Coronary artery (tissue), 2 donors: Measurements from ENCODE around the gene RMI2.

ENCODE experiments used
- DNase-seq: peaks from one replicate; pipeline ENCODE4 v3.0.0-alpha.2; 2017; ENCODE audit warnings: low spot score
- H3K27ac ChIP-seq, 2 donors: fragments of 200-600 bp; sonication (generic); one replicate each; pipeline ENCODE4 v1.5.1; 2016 to 2019
- H3K4me3 ChIP-seq: fragments of 200-600 bp; sonication (generic); 2 replicates; pipeline ENCODE4 v1.5.1; 2016; ENCODE audit warnings: mild to moderate bottlenecking, moderate library complexity
- CTCF ChIP-seq: fragments of 200-600 bp; sonication (generic); IDR thresholded peaks from one replicate; pipeline ENCODE4 v1.5.1; 2019; ENCODE audit warnings: antibody characterized with exemption

Gene RMI2

GRCh38 chr16:11346700-11347319 lies 1.6 kb downstream of the RMI2 start:
- Histone ChIP-seq H3K4me3 (no peak overlapping the region), H3K27ac (no peak overlapping the region)
- TF ChIP-seq CTCF: no peak
- no peak for DNase-seq

GRCh38 chr16:11347831-11348230 lies 2.6 kb downstream of the RMI2 start:
- no peak for DNase-seq
- H3K27ac ChIP-seq: no peak overlapping the region
- H3K4me3 ChIP-seq: no peak overlapping the region
- TF ChIP-seq CTCF: no peak

GRCh38 chr16:11348737-11349598 lies 3.7 kb downstream of the RMI2 start:
- H3K27ac ChIP-seq: peak overlapping the region; percentile 73 to 87
- no peak overlapping the region for H3K4me3 ChIP-seq
- TF ChIP-seq CTCF: no peak
- DNase-seq: no peak

GRCh38 chr16:11349599-11350276 lies 4.5 kb downstream of the RMI2 start:
- peak; percentile 90 for DNase-seq
- Histone ChIP-seq H3K27ac (peak overlapping the region; percentile 73 to 87), H3K4me3 (peak overlapping the region; percentile 36)
- no peak for TF ChIP-seq CTCF

- no peak overlapping the region for H3K4me3 ChIP-seq
- no peak for TF ChIP-seq CTCF
- DNase-seq: no peak
- peak overlapping the region in 1 of 2 donors; percentile 87 for H3K27ac ChIP-seq
Measured at GRCh38 chr16:11350519-11350918, 5.3 kb downstream of the RMI2 start.

GRCh38 chr16:11350921-11351335 lies 5.7 kb downstream of the RMI2 start:
- no peak for TF ChIP-seq CTCF
- DNase-seq: no peak
- H3K4me3 ChIP-seq: no peak overlapping the region
- peak overlapping the region in 1 of 2 donors; percentile 3 for H3K27ac ChIP-seq
